HG03354 (cell line): ENCODE data around the gene FEM1B.

ENCODE experiments used
- ATAC-seq: cut with Tn5 transposase; IDR thresholded peaks from one replicate; pipeline ENCODE4 v1.9.1; 2021; ENCODE audit warnings: mild to moderate bottlenecking; ENCODE audit not compliant: unreplicated experiment, poor library complexity, severe bottlenecking

Gene FEM1B

DNA sequence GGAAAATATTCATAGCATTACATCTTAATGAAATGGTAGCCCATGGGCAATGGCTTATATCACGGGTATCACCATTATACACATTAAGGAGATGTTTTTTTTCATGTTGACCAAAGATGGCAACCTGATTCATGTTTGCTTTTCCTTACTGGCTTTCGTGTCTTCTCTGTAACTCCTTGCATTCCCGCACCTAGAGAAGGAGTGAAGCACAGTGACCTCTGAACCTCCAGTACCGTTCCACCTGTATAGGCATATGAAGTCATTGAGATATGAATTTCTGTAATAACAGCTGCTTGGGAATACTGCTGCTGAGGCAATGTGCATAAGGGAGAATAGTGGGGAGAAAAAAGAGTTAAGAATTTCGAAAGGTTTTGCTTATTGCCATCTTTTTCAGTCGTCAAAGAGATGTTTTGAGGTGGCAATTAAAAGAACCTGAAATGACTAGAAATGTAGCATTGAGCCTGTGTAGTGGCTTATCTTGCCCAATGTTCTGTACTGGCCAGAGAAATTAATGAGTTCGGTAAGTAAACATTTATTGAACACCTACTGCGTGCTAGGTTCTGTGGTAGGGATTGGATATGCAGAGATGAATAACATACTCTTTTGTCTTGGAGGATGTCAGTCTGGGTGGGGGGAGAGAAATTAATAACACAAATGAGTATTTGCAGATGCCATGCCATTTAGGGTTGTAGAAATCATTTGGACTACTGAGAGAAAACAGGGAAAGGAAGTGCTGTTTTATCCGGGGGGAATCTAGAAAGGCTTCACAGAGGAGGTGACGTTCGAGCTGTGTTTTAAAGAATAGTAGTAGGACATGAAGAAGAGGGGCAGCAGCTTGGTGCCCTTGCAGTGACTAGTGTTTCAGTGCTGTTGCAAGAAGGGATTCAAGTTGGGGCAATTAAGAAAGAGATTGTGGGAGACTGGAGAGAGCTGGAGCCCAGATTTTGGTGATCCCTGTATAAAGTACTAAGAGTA lies 2.5 kb downstream of the FEM1B start:
- no peak for ATAC-seq

DNA sequence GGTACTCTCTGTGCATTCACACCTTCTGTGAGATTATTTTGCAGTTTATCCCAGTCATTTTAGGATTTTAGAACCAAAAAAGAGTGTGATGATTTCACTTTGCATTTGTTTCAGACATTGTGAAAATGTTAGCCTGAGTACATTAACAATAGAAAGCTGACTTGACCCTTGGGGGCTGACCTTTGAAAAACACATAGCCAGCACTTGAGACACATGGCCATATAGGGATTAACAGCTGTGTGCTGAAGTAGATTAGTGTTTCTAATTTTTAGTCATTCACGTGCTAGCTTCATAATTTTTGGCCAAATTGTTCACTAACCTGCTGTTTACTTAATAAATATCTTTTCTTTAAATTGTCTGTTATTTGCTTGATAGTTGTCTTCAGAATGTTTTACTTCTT lies 3.5 kb downstream of the FEM1B start:
- no peak for ATAC-seq

DNA sequence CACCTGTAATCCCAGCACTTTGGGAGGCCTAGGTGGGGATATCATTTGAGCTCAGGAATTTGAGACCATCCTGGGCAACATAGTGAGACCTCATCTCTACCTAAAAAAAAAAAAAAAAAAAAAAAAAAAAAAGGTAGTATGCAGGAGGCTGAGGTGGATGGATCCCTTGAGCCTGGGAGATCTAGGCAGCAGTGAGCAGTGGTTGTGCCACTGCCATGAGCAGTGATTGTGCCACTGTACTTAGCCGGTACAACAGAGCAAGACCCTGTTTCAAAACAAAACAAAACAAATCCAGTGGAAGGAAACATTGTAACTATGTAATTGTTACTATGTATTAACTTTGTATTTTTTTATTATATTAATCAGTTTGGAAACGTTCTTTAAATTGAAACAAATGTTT lies 5.9 kb downstream of the FEM1B start:
- ATAC-seq: no peak

DNA sequence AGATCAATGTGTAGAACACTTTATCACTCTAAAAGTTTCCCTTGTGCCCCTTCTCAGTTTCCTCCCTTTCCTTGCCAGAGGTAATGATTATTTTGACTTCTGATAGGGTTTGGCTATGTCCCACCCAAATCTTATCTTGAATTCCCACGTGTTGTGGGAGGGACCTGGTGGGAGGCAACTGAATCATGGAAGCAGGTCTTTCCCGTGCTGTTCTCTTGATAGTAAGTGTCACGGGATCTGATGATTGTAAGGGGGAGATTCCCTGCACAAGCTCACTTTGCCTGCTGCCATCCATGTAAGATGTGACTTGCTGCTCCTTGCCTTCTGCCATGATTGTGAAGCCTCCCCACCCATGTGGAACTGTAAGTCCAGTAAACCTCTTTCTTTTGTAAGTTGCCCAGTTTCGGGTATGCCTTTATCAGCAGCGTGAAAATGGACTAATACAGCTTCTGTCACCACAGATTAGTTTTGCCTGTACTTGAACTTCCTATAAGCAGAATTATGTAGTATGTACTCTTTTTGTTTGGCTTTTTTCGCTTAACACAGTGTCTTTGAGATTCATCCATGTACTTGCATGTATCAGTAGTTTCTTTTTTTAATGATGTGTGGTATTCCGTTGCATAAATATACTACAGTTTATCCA lies 7.2 kb downstream of the FEM1B start:
- ATAC-seq: no peak

- ATAC-seq: no peak
Observed at GRCh38 chr15:68285259-68285980, 7.9 kb downstream of the FEM1B start.

DNA sequence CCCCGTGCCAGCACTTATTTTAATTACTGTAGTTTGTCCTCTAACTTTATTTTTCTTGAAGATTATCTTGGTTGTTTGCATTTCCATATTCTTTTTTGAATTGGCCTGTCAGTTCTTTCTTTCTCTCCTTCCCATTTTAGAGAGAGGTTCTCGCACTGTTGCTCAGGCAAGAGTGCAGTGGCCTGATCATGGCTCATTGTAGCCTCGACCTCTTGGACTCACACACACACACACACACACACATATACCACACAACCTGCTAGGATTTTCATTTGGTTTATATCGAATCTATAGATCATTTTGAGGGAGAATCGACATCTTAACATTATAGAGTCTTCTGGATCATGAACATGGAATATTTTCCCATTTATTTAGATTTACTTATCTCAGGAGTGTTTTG lies 8.7 kb downstream of the FEM1B start:
- ATAC-seq: no peak

DNA sequence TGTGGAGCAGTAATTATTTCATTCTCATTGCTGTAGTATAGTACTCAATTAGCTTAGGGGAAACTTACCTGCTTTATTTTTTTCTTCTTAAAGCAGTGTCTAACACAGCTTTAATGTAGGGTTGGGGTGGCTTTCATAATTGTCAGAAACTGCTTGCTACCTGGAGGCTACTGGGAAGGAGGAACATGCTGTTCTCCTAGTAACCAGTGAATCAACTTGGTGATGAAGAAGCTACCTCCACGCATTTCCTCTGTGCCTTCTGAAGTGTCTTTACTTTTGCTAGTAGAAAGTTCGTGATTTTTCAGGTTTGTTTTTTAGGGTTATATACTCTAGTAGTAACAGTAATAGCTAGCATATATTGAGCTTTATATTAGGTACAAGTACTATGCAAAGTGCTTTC lies 11.5 kb downstream of the FEM1B start:
- ATAC-seq: no peak

GRCh38 chr15:68289621-68290352 lies 12.2 kb downstream of the FEM1B start:
- ATAC-seq: no peak

GRCh38 chr15:68290715-68291114 lies 13.2 kb downstream of the FEM1B start:
- ATAC-seq: no peak

- no peak for ATAC-seq
Observed at GRCh38 chr15:68292157-68292781, 14.7 kb downstream of the FEM1B start.

GRCh38 chr15:68292967-68293366 lies 15.4 kb downstream of the FEM1B start:
- no peak for ATAC-seq

- no peak for ATAC-seq
Observed at GRCh38 chr15:68295014-68295805, 17.7 kb downstream of the FEM1B start.

DNA sequence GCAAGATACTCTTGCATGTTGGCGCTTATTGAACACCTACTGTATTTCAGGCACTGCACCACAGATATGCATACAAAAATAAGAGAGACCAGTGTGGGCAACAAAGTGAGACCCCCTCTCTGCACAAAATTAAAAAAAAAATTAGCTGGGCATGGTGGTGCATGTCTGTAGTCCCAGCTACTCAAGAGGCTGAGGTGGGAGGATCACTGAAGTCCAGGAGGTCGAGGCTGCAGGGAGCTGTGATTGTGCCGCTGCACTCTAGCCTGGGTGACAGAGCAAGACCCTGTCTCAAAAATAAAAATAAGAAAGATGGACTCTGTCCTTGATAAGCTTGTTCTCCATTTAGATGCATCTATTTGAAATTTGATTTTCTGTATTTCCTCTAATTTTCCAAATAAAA lies 20.8 kb downstream of the FEM1B start:
- ATAC-seq: no peak

DNA sequence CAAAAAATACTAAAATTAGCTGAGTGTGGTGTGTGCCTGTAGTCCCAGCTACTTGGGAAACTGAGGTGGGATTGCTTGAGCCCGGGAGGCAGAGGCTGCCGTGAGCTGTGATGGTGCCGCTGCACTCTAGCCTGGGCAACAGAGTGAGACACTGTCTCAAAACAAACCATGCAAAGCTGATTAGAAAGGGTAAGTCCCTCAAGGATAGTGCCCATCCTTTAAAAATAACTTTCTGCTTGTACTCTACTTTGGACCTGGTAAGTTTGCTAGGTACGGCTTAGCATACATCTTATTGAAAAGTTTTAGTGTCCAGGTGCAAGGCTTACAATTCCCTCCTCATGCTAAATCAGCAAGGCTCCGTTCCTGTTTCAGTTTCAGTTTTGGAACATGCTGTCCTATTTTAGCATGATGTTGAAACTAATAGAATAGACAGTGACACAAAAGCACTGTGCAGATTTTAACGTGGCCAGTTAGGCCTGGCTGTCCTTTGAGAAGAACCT lies 21.4 kb downstream of the FEM1B start:
- peak; percentile 84 for ATAC-seq

GRCh38 chr15:68299436-68299835 lies 21.9 kb downstream of the FEM1B start:
- no peak for ATAC-seq

DNA sequence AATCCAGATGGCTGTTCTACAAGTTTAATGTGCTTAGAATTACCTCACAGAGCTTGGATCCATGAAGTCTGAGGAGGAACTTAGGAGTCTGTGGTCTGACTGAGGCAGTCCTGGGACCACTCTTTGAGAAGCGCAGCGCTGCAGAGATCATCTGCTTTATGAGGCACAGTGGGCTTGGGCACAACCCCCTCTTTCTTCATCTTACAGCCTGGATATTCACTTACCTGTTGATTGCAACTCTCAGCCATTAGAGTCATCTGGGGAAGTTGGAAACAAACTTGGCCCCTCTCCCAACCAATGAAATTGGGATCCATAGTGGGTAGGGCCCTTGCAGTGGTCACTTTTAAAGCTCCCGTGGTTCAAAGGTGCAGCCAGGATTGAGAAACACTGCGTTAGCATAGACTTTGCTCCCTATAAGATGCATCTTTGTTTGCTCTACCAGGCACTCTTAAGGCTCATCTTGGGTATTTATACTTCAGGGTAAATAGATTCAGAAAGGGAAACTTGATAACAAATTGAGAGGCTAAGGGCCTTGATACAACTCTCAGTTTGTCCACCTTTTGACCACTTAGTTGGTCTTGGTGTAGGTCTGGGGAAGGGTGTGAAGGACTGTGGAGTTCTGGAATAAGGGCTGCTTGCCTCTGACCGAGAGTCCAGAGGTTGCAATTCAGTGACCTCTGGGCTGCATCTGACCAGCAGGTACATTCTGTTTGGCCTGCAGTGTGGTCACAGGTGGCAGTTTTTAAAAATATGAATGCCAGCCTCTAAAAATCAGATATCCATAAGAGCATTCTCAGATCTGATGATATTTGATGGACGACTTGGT lies 22.8 kb downstream of the FEM1B start:
- no peak for ATAC-seq

- ATAC-seq: no peak
Observed at GRCh38 chr15:68301301-68301700, 23.8 kb downstream of the FEM1B start.

DNA sequence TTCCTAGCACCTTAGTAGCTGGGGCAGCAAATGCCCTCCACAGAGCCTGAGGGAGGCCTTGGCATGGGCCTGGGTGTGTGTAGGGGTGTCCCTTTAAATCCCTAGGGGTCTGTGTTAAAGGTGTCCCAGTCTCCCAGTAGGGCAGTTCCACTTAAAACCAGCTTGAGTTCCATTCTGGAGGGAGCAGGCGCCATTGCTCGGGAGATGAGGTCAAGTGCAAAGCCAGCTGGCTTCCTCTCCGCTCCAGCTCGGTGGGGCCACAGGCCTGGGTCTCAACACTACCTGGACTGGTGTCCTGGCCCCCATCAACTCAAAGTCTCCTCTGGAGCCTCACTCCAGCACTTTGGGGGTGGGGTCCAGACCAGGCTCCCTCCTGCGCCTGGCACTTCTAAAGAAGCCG lies 25.2 kb downstream of the FEM1B start:
- ATAC-seq: no peak
